GM18858 (cell line): ENCODE measurements around the gene MEIS2.

Experiments
- ATAC-seq: cut with Tn5 transposase; IDR thresholded peaks from one replicate; pipeline ENCODE4 v1.9.1; 2021; ENCODE audit not compliant: unreplicated experiment

The MEIS2 gene

DNA sequence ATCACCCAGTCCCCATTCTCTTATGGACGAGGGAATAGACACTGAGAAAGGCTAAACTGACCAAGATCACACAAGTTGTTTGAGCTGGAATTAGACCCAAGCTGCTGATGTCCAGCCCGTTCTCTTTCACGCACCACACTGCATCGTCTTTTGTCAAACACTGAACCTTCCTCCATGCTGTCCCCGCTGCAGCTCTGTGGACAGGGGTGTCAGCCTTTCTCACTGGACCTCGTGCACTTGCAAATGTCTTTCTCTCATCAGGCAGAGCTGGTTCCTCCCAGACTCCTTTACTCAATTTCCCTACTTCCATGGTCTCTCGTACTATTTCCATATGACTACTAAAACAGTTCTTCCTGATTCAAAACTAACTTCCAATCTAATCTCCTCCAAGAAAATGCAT is 161.6 kb downstream of the MEIS2 start:
- ATAC-seq: no peak

DNA sequence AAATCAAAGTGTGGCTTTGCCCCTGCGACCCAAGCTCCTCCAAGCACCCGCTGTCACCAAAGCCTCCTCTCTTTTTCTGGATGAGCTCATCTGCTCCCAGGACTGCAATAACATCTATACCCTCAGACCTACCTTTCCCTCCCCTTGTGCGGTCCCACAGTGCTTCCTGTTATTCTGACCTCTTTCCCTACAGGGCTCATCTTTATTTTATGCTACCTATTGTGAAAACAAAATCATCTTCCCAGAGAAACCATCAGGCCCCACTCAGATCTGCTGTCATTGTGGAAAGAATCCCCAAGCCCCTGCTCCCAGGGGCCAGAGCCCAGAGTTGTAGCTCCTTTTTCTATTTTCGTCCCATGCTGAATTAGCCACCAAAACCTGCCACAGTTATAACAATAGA is 162.2 kb downstream of the MEIS2 start:
- ATAC-seq: no peak

DNA sequence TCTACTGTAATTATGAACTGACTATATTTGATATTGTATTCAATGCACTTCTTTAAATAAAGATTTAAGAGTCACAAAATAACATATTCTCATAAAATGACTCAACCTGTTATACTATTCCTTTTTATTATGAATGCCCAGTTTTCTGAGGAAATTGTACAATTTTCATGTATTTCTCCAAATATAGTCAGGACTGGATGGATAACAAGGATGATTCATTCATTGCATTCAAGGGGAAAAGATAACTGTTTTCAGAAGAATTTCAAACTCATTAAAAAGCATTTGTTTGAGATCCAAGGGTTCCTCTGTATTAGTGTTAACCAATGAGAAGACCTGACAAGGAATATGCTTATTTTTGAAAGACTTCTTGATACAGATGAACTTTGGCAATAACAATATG is 163.7 kb downstream of the MEIS2 start:
- no peak for ATAC-seq

DNA sequence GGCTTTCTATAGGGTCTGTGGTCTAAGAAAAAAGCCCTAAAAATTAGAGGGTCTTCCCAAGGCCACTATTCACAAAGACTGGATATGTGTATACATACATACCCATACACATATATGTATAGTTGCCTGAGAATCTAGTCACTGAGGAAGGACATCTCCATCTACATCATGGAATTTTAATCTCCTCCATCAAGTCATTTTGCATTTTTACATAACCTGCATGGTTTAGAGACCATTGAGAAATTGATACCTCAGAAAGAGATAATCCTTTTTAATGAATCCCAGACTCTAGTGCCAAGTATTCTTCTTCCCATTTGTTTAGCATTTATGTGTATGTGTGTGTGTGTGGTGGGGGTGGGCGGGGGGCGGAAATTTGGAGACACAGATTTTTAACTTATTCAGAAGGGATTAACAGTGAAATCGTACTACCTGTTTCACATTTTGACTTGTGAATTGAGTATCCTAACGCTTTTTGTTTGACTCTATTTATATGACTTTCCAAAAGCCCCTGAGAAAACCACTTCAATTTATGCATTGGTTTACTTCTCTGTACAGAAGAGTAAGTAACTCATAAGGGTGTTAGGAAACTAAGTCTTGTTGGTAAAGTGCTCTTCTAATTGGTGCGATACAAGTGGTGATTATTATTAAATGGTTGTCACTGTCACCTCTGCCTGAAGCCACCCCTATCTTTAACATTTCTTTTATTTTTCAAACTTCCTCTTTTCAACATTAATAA is 166.9 kb downstream of the MEIS2 start:
- no peak for ATAC-seq

DNA sequence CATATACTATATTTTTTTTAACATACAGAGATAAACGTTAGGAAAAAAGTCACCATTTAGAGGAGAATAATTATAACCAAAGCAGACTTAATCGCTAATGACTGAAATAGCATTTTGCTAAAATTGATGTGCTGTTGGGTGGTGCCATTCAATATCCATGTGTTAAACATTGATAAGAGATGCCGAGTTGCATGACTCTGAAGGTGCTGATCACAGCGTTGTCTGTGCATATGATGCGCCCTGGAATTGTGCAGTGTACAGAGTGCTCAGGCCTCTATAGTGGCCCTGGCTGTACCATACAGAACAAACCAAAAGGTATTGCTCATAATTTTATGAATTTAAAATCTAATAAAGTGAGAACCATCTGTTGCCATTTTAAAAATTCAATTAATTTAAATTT is 168.3 kb downstream of the MEIS2 start:
- ATAC-seq: no peak

DNA sequence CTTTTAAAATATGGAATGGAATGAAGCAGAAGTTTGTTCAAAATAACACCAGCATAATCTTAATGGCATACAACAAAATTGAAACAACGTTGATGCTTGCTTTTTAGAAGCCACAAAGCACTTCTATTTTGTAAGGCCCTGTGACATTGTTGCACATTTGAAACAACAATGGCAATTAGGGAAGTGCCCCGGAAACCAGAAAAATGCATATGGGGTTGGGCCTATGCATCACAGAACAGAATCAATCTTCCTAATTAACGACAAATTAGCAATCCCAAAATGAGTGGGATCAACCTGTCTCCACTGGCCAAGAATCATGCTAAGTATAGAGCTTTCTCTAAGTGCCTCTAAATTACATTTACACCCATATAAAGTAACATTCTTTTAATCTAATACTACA is 168.9 kb downstream of the MEIS2 start:
- ATAC-seq: no peak

DNA sequence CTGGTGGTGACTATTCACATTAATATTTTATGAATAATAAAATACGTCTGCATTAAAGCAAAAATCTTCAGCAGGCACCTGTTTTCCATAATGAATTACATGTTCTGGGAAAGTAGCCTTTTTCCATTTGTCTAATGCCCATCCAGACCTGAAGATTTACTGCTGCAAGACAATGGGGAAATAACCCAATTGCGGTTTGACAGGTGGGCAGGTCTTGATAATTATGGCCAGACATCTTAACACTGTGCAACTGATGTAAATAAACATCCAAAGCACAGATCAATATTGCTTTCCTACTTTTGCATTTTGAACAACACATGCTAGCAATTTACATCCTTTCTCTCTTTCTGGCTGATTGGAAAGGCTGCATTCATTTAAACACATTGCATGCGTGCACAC is 173.9 kb downstream of the MEIS2 start:
- ATAC-seq: no peak

DNA sequence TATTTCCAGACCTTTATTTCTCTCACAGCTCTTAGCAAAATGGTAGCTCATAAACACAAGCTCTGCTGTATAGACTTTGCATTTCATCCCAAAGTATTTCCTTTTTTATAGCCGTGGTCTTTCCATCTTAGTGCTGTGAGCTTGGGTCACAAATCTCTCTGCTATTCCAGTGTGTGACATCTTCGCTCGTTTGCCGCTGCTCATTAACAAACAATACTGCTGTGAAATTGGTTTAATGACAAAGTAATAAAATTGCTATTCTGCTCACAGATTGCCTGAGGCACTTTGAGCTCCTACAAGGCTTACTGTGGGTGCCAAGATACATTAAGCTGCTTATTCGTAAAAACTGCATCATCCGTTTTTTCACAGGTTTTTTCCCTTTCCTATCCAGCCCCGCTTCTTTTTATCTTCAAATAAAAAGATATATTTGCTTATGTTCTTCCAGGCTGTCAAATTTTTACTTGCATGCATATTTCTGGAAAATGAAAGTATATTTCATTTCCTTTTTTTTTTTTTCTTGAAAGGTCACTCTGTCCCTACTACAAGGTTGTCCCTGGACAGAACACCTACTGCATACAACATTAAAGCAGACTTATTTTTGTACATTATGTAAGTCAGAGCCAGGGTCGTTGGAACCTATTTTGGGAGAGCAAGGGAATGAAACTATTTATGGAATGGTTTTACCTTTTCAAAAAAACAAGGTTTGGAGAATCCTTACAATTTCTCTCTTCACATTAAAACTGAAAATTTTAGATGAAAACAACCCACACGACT is 174.5 kb downstream of the MEIS2 start:
- ATAC-seq: no peak

DNA sequence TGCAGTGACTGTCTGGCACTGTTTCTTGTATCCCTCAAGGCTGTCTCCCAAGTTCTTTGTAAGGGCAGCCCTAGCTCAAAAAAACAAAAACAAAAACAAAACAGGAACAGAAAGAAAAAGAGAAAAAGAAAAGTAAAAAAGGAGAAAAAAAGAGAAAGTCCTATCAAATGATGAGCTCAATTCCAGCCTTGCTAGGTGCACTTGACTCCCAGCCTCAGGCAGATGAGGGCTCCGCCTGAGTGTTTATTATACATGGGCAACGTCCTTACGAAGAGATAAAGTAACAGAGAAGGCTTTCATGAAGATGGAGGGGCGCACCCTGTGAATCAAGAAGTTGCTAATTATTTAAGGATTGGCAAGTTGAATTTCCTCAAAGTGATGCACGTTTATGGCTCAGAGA is 175.3 kb downstream of the MEIS2 start:
- no peak for ATAC-seq

DNA sequence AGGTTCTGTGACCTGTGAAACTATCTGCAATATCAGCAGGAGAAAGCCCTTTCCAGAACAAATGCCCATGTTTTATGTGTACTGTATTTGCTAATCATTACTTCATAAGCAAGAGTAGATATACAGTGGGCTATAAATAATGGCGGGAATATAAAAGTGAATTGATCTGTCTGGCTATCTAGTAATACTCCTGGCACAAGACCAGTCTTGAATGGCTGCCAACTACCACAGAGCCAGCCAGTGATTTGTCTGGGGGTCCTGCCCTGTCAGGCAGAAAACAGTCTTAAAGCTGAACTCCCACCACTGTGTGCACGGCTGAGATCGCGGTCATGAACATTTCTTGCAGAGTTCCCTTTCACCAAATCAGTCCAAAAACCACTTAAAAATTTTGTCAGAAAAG is 176.3 kb downstream of the MEIS2 start:
- no peak for ATAC-seq

DNA sequence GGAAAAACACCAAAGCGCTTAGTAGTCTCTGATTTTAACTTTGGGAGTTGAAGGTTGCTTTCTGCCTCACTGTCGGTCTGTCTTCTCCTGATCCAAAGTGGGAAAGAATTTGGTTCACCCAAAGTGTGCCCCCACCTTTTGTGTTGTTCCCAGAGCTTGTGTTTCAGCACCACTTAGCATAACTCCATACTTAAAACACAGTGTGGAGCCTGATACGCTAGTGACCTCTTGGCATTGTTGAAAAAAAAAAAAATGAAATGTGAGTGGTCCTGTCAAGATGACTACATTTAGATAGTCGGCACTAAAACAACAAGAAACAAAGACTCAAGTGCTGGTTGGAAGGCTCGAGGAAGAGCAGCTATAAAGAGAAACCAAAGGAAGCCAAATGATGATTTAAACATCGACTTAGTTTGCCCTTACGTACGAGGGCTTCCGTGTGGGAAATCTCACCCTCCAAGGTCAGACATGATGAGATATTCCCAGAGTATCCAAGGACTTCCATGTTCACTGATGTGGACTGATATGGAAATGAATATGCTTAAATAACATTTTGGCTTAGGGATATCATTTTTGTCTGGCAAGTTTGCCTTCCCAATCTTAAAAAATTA is 178.8 kb downstream of the MEIS2 start:
- no peak for ATAC-seq

DNA sequence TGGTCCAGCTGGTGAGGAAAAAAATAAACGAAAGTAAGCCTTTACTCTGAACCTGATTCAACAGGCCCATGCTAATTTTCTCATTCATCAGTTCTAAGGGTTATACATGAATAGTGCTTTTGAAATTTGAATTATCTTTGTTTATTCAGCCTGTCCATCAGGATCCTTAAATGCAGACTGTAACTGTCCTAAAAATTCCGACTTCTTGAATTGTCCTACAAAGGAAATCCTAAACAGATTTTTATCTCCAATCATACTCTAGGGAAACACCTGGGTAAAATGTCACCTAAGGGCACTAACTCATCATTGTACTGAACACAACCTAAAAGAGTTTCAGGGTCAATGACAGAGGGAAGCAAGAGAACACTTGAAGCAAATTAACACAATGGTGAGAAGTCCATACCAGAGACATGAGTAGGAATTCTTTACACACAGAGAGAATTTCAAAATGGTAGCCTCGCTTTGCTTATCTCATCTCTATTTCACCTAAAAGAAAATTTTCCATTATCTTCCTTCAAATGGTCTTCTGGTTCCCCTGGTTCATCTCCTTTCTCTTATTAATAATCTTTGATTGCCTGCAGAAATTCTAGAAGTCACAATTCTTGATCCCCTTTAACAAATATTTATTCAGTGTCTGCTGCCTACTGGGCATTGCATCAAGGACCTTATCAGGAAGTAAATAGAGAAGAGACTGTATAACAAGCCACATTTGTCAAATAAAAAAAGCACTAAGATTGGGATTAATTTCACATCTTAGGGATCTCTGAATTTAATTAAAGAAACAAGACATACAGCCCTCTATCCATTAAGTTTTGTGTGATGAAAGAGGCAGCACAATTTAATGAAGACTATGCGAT is 182.7 kb downstream of the MEIS2 start:
- no peak for ATAC-seq

DNA sequence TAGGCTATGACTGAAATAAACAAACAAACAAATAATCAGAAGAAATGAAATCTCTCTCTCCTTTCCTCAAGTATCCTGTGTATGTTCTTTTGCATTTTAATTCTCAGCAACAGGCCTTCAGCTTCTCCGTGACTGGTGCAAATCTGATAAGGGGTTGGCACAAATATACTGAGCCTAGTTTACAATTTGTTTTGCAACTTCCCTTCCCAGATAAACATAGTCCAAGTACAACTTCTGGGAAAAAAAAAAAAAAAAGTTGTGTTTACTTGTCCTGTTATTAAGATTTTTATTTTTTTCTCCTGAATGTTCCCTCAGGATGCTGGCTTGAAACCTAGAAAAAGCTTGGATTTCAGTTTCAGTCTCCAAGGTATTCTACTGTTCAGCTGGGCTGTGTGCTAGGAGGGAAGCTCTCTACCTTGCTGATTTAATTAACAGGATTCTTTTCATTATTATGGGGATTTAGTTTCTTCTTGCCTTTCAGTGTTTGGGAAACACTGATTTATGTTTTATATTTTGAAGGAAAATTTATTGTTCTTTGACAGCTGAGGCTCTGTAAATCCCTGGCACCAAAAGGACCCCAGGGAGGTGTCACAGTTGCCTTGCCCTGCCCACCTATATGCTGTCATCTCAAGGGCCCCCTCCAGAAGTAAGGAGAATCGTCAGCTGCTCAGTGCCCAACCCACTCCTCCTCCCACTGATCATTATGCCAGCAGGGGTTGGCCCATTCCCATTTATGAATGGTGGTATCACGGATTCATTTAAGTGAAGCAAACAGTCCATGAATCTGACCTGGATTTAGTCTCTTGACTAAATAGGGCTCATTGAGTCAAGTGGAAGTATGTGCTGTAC is 185.2 kb downstream of the MEIS2 start:
- no peak for ATAC-seq

DNA sequence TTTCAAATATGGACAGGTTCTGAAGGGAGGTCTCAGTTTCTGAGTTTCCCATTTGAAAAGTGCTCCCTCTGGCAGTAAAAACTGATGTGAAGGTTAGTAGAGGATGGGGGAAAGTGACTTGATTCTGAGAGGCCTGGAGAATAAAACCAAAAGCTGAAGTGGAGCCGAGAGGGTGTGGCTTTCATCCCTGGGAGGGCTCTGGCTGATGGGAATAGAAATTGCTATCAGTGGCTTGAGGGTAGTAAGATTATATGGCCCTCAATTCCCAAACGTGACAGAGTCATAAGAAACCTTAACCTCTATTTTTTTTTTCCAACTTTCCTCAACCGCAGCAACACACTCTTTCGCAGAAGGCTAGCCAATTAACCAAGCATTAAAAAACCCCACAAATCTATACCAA is 185.9 kb downstream of the MEIS2 start:
- ATAC-seq: no peak

DNA sequence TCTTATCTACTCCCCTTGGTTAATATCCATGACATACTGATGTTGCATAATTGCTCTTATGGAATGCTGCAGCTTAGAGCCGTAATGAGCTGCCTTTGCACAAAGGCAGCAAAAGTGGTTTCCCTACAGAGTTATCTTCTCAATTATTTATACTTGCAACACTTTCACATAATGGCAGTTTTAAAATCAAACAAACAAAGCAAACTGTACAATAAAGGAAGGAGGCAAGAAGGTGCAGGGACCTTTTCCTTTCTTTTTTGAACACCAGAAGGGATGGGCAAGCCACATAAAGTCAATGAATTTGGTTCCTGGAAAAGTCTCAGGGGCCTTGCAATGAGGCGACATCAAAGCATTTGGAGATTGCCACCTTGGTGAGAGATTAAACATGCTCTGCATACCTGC is 188.0 kb downstream of the MEIS2 start:
- ATAC-seq: no peak

DNA sequence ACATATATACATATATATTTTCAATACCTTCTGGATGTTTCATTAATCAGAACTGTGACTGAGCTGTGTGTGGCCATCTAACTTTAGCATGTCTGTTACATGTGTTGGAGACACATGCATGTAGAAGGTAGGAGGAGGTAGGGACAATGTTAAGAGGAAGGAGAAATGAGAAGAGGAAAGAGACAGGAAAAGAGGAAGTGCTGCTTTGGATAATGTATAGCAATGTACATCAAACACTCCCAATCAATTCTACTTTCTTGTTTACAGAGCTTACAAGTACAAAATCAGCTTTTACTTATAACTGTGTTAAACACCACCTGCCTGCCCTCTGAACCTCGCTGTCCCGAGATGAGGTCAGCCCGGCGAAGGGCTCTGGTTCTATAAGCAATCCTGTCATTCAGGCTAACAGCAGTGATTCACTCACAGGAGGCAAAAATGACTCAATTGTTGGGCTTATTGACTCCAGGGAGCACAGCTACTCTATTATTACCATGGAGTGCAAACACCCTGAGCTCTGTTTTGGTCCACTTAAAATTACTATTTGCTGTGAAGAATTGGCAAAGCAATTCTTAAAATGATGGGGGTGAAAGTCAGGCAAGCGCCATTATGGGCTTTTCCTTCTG is 188.9 kb downstream of the MEIS2 start:
- no peak for ATAC-seq

DNA sequence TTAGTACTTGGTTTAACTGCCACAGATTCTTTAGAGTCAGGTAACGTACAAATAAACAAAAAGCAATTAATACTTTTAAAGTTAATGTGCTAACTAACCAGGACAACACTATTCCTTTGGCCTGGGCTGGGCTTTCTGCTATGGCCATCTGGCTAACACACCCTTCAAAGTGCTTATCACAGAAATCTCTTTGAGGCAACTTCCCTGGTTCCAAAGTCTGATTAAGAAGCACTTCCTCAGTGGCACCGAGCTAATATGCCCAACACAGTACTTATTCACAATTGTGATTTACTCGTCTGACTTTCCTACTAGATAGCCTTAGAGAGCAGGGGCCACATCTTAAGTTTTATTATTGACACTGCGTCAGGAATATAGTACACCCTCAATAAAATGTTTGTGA is 191.4 kb downstream of the MEIS2 start:
- ATAC-seq: no peak

DNA sequence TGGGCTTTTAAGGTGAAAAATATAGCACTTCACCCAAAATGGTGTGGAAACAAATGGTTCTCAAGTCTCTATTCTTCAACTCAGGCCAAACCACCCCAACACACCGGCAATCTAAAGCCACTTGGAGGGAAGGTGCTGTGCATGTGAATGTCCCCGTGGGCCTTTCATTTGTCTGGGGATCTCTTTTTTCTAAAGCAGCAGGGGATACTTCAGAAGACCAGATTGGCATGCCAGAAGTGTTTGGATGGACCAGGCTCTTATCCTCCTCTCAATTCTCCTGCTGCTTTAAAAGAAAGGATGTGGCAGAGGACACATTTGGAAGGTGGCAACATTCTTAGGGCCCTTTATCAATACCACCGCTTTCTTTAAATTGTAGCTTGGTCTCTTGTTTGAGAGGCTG is 193.1 kb downstream of the MEIS2 start:
- no peak for ATAC-seq

DNA sequence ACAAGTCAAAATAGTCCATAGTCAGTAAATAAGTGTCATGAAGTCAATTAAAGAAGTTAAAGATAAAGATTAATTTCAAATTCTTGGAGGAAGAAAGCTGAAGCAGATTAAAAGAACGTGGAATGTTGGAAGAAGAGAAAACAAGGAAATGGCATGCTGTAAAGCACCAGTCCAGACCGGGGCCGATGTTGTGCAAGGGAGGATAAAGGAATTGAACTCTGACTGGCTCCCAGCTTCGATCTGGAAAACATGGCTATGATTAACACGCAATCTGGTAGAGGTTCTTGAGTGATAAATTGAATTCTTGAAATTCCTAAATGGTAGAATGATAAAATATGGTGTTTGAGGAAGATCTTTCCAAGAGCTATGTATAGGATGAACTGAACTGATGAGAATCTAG is 194.4 kb downstream of the MEIS2 start:
- no peak for ATAC-seq

DNA sequence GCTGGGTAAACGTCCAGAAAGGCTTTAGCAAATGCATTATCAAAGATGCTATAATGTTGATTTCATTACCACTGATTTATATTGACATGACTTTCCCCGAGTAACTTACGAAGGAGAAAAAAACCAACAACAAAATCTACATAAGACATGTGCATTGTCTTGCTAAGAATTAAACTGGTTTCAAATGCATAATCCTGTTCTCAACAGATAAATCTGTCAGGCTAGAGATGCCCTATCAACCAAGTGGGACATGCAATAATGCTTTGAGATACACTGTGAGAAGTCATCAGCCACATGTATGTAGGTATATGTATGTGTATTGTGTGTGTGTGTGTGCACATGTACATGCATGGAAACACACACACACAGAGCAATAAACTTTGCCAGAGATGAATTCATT is 195.6 kb downstream of the MEIS2 start:
- ATAC-seq: no peak
